DMS114 treated with DMSO at 0.1 percent for 48 hours (cell line): Measurements from ENCODE around the gene DHDH.
A peak's percentile ranks its signal among the peaks of the same experiment; 100 is the strongest.

Source experiments
- DNase-seq: peaks from one replicate; lab custom pipeline; 2025; ENCODE audit not compliant: unreplicated experiment; lab: John Stamatoyannopoulos, UW

DHDH gene

GRCh38 chr19:48991011-48991609 is 57.6 kb downstream of the DHDH start:
- DNase-seq, result no peak

- DNase-seq, result peak; percentile 7
Observed at GRCh38 chr19:48991873-48992580, 58.5 kb downstream of the DHDH start.

GRCh38 chr19:48992581-48993174 is 59.2 kb downstream of the DHDH start:
- no peak for DNase-seq

GRCh38 chr19:48993175-48994034 is 59.9 kb downstream of the DHDH start, which contains the start of the genes GYS1 and RUVBL2:
Gene GYS1 (minus strand): TSS chr19:48993309. CDS start chr19:48993112, 197 bp downstream.
Gene RUVBL2 (plus strand): TSS chr19:48993887. CDS start chr19:48993912, 25 bp downstream.
- peak; percentile 93 for DNase-seq

GRCh38 chr19:48994035-48994386 is 60.5 kb downstream of the DHDH start:
- no peak for DNase-seq
